ENCODE measurements around the gene SCN1A.

DNA sequence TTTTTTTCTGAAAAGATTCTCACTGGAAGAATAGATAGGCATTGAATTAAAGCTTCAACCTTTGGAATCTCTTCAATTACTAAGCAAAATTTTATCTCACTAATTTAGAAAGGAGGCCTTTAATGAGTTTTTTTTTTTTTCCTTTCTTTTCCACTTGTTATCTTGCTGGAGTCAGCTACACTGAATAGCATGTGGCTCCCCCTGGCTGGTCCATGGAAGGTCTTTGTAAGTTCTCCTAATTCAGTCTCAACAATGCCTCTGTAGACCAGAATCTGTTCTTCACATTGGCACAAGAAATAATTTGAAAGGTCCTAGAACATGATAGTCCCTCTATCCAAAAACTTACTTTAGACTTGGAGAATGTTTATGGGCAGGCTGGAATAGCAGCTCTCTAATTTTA is 24.2 kb upstream of the SCN1A start:
- TF ChIP-seq POLR2AphosphoS5 (IDR thresholded peaks at IDR 0.05; ENCODE audit: low read depth, low read length) (no peak), POLR2A (IDR thresholded peaks at IDR 0.05; ENCODE audit: low read depth, low read length) (no peak)
